AG04450 (cell line): ENCODE results near the gene OR5H2. TPM values are rescaled to one million over a fixed set of nuclear protein-coding genes. Genes with fewer than 3 reads are reported as not detected.
A peak's percentile ranks its signal among the peaks of the same experiment; 100 is the strongest.
"Not testable (repeated sequence)": the region's sequence is repeated elsewhere in the genome, so short reads cannot be mapped to it uniquely, and the experiment has no call there.

ENCODE experiments used
- CTCF ChIA-PET: fragments of 300-600, 350-600 bp; formaldehyde crosslinking; extraction: SDS; loops from one replicate; lab custom pipeline; 2022; ENCODE audit warnings: antibody characterized with exemption, inconsistent platforms; lab: Charles Lee
- POLR2A ChIA-PET: fragments of 350-600 bp; formaldehyde crosslinking; extraction: SDS; loops from one replicate; lab custom pipeline; 2021; ENCODE audit warnings: antibody characterized with exemption, inconsistent platforms; lab: Yijun Ruan, JAX
- DNase-seq: peaks from one replicate; pipeline ENCODE4 v3.0.0-alpha.2; 2011; ENCODE audit warnings: low read depth, low spot score
- H3K27ac ChIP-seq: one replicate; pipeline ENCODE4 v1.5.1; 2012; ENCODE audit warnings: low read depth, low read length, control low read depth
- H3K27me3 ChIP-seq: one replicate; pipeline ENCODE4 v1.6.0; 2012; ENCODE audit warnings: low read length; ENCODE audit not compliant: control insufficient read depth, insufficient read depth
- H3K4me3 ChIP-seq: 2 replicates; pipeline ENCODE4 v1.5.1; 2011; ENCODE audit warnings: mild to moderate bottlenecking, low read depth, low read length, control low read depth
- H3K9me3 ChIP-seq: 2 replicates; pipeline ENCODE4 v1.5.1; 2012; ENCODE audit warnings: low read length; ENCODE audit not compliant: control insufficient read depth, insufficient read depth
- CTCF ChIP-seq: IDR thresholded peaks from 2 replicates; pipeline ENCODE4 v1.5.1; 2011; ENCODE audit warnings: low read depth, low read length, control low read depth, inconsistent platforms
- polyA plus RNA-seq: library from polyadenylated mRNA; depleted of rRNA; stranded (reverse); fragments of >200 nt; gene quantifications from 2 replicates; pipeline ENCODE4 v1.2.3, GENCODE V29; 2011

Gene OR5H2
- polyA plus RNA-seq, 1 experiment = not detected

GRCh38 chr3:98246142-98246541 is 36.2 kb upstream of the OR5H2 start:
- CTCF ChIA-PET = no interaction called here
- H3K9me3 ChIP-seq = no peaks in the 10 kb centered on the region; the same call in 1 of the 2 replicates
- no peaks in the 10 kb centered on the region for H3K27me3 ChIP-seq
- no peak for DNase-seq
- POLR2A ChIA-PET = no interaction called here
- no peak overlapping the region for H3K4me3 ChIP-seq
- H3K27ac ChIP-seq = no peak overlapping the region
- TF ChIP-seq CTCF = no peak

GRCh38 chr3:98256026-98256425 is 26.3 kb upstream of the OR5H2 start:
- H3K4me3 ChIP-seq, POLR2A ChIA-PET, DNase-seq, CTCF ChIA-PET, H3K27ac ChIP-seq, H3K27me3 ChIP-seq, H3K9me3 ChIP-seq: not testable (repeated sequence)

- H3K4me3 ChIP-seq = no peak overlapping the region
- ChIA-PET CTCF (no interaction called here), POLR2A (no interaction called here)
- TF ChIP-seq CTCF = peak; percentile 20; the same call in 1 of the 2 replicates
- H3K27ac ChIP-seq = no peak overlapping the region
- no peaks in the 10 kb centered on the region for H3K27me3 ChIP-seq
- DNase-seq = no peak
- no peaks in the 10 kb centered on the region for H3K9me3 ChIP-seq
These were observed 22.6 kb upstream of the OR5H2 start for GRCh38 chr3:98259707-98260106.

GRCh38 chr3:98262046-98262445 is 20.3 kb upstream of the OR5H2 start:
- no peak for TF ChIP-seq CTCF
- CTCF ChIA-PET = no interaction called here

GRCh38 chr3:98263944-98264343 is 18.4 kb upstream of the OR5H2 start, which contains the start of gene OR5H6:
Gene OR5H6, plus strand, starts transcription at chr3:98264244. Its CDS starts 89 bp downstream, at chr3:98264333.
- no peak for DNase-seq
- Histone ChIP-seq H3K27me3 (no peaks in the 10 kb centered on the region), H3K9me3 (no peaks in the 10 kb centered on the region), H3K27ac (no peak within 1 kb of the TSS), H3K4me3 (no peak within 1 kb of the TSS)
- no peak for TF ChIP-seq CTCF
- ChIA-PET CTCF (no interaction called here), POLR2A (no interaction called here)

More at GRCh38 chr3:98262046-98262445, 20.3 kb upstream of the OR5H2 start:
- H3K27ac ChIP-seq = no peak overlapping the region
- DNase-seq = no peak
- H3K9me3 ChIP-seq = no peaks in the 10 kb centered on the region
- H3K27me3 ChIP-seq = no peaks in the 10 kb centered on the region
- POLR2A ChIA-PET = no interaction called here
- no peak overlapping the region for H3K4me3 ChIP-seq

GRCh38 chr3:98269846-98270245 is 12.5 kb upstream of the OR5H2 start:
- TF ChIP-seq CTCF = no peak
- H3K27ac ChIP-seq = no peak overlapping the region
- POLR2A ChIA-PET = no interaction called here
- no peak overlapping the region for H3K4me3 ChIP-seq
- CTCF ChIA-PET = no interaction called here
- no peaks in the 10 kb centered on the region for H3K27me3 ChIP-seq
- no peaks in the 10 kb centered on the region for H3K9me3 ChIP-seq
- no peak for DNase-seq
